Right renal pelvis (tissue), 4 donors: ENCODE data around the gene PDE8B. TPM values are rescaled to one million over a fixed set of nuclear protein-coding genes. Genes with fewer than 3 reads are reported as not detected.

Experiments used
- DNase-seq, 4 donors: peaks; one replicate each; pipeline ENCODE4 v3.0.0-alpha.2; 2013; ENCODE audit warnings: low read depth in 4 of 4, low spot score in 3 of 4, missing footprints in 1 of 4
- polyA plus RNA-seq, 4 donors: library from polyadenylated mRNA; unstranded; fragments of 120-200 nt; gene quantifications; one replicate each; pipeline ENCODE4 v1.2.1, GENCODE V29; 2013; ENCODE audit not compliant: insufficient read length in 4 of 4

PDE8B gene, protein sequence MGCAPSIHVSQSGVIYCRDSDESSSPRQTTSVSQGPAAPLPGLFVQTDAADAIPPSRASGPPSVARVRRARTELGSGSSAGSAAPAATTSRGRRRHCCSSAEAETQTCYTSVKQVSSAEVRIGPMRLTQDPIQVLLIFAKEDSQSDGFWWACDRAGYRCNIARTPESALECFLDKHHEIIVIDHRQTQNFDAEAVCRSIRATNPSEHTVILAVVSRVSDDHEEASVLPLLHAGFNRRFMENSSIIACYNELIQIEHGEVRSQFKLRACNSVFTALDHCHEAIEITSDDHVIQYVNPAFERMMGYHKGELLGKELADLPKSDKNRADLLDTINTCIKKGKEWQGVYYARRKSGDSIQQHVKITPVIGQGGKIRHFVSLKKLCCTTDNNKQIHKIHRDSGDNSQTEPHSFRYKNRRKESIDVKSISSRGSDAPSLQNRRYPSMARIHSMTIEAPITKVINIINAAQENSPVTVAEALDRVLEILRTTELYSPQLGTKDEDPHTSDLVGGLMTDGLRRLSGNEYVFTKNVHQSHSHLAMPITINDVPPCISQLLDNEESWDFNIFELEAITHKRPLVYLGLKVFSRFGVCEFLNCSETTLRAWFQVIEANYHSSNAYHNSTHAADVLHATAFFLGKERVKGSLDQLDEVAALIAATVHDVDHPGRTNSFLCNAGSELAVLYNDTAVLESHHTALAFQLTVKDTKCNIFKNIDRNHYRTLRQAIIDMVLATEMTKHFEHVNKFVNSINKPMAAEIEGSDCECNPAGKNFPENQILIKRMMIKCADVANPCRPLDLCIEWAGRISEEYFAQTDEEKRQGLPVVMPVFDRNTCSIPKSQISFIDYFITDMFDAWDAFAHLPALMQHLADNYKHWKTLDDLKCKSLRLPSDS
- polyA plus RNA-seq: 1 to 10 TPM; 4.4 to 8.1 (median 6.3) TPM

DNA sequence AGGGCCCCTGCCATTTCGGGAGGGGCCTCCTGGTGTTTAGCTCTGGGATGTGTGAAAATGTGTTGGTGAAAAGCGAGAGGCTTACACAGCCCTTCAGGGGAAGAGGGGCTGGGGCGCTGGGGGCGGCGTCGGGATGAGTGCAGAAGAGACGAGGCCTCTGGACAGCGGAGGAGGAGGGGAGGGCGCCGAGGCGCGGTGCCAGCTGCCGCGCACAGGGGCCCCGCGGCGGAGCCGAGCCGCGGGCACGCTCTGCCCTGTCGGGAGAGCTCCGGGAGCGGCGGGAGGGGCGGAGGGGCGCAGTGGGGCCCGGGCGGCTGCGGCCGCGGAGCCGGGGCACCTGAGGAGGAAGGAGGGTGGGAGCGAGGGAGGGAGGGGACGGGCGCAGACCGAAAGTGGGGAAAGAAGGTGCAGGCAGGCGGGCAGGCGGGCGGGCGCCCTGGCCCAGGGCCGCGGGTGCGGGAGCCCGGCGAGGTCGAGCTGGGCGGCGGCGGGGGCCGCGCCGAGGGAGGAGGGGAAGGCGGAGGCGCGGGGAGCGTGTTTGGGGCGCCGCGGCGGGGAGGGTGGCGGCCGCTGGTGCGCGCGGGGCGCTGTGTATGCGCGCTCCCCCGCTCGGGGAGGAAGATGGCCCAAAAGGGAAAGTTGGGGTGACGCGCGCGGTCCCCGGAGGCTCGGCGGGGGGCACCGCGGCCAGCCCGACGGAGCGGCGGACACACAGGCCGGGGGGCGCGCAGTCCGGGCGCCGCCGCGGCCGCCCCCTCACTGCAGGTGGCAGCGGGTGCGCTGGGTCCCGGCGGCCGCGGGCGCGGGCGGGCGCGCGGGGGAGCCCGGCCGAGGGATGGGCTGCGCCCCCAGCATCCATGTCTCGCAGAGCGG, at the start of gene PDE8B:
Gene PDE8B, plus strand, starts transcription at position 590 of the 873 bp plus-strand sequence. Its CDS starts 246 bp downstream, at position 836.
- DNase-seq: no peak

DNA sequence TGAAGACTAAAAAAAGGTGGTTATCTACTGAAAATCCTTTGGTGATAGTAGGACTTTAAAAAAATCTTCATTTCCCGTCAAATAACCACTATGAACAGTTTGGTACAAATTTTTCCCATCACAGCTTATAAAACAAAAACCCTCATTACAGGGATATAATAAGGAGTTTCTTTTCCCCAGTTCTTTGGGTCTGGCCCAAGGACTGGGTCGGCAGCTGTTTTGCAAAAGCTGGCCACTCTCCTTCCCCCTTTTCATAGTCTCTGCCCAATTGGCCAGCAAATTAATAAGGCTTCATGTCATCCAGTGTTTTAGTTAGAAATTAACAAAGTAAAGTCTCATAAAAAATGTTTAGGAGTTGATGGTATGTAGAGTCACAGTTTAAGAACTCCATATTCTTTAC, 47.0 kb upstream of the PDE8B start:
- DNase-seq: no peak

DNA sequence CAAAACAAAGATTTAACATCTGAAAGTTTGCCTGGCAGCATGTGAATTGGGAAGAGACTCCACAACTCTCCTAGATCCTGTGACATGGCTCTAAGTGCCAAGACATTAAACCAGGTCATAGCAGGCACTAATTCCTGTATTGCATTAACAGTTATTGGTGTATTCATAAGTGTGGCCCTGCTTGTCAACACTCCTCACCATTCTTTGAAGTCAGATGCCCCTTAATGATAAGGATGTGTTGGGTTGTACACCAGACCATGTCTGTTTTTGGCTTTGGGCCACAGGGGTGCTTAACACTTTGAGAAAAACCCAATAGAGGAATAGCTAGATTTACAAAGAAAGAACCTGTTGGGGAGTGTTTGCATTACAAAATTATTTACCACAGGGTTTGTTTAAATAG, 43.4 kb upstream of the PDE8B start:
- no peak for DNase-seq

DNA sequence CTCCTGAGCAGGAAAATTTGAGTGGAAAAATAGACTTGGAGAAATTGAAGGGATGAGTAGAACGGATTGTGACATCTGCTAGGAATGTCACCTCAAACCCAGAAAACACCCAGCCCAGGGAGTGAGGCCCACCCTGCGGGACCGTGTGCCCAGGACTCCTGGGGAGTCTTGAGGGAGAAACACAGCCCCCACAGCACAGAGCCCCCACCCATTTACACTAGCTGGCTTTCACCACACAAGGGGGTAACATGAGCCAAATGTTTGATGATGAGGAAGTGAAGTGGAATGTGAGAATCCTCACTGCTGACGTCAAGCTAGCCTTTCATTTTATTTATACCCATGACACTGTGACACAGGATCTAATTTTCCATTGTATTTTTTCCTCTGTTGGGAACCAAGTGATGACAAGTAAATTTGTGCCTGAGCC, 42.8 kb upstream of the PDE8B start:
- DNase-seq: no peak

DNA sequence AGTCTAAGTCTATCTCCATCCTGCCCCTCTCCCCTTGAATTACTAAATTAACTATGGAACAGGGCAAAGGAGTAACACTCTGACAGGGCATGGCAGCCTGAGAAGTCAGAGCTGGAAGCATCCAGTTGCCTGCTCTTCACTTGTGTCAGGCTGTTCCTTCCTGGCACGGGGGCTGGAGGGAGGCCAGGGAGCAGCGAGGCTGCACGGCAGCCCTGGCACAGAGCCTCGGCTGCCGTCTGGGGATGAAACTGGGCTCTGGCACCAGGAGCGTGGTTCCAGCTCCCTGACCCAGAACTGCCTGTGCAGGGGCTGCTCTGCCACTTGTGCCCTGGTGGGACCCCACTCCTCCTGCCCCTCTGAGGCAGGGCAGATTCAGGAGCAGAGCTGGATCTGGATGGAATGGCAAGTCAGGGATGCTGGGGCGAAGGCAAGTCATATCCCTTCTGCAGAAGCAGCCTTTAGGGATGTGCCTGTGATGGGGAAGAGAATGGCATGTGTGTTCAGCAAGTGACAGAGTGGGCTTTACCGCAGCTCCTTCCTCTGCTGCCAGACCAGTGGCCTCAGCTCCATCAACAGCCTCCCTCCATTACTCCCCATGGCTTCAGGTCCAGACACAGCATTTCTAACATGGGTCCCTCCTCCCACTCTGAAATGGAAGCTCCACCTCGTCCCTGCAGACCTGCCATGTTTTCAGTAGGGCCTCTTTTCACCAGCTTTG, 42.2 kb upstream of the PDE8B start:
- no peak for DNase-seq

DNA sequence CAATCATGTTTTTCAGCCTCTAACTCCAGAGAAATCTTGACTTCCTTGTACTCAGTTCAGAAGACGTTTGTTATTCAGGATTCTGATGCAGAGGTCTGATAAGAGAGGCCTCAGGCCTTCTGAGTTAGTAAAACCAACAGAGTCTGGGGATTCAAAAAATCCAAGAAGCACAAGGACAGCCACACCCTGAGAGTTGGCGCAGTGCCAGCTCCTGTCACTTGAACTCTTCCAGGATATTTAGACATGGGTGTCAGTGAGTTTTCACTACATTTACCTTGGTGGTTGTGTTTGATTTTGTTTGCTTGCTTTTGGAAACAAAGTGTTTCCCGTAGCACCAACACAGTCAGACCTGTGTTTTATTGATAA, 41.6 kb upstream of the PDE8B start:
- DNase-seq: no peak

DNA sequence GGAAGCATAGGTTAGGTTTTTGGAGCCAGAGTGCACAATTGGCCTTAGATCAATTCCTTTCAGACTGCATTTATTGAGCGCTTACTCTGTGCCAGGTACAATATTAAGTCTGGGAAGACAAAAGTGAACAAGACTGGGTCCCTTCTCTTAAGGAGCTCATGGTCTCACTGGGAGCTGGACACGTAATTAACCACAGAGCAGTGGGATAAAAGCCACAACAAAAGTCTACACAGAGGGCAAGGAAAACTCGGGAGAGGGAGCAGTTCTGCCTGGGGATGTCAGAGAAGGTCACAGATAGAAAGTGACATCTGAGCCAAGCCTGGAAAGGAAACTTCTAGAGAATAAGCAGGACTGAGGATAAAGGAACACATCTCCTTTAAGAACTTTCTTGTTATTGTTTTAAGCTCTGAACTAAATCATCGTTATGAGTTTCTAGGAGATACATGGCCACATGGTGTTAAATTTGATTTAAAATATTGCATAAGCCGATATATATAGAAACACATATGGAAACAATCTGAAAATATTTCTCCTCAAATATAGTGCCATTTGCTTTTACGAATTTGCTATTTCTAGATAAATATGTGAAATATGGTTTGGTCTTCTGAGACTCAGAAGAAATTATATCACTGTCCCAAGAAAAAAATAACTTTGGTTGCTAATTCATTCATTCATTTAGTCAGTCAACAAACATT, 40.1 kb upstream of the PDE8B start:
- DNase-seq: no peak

DNA sequence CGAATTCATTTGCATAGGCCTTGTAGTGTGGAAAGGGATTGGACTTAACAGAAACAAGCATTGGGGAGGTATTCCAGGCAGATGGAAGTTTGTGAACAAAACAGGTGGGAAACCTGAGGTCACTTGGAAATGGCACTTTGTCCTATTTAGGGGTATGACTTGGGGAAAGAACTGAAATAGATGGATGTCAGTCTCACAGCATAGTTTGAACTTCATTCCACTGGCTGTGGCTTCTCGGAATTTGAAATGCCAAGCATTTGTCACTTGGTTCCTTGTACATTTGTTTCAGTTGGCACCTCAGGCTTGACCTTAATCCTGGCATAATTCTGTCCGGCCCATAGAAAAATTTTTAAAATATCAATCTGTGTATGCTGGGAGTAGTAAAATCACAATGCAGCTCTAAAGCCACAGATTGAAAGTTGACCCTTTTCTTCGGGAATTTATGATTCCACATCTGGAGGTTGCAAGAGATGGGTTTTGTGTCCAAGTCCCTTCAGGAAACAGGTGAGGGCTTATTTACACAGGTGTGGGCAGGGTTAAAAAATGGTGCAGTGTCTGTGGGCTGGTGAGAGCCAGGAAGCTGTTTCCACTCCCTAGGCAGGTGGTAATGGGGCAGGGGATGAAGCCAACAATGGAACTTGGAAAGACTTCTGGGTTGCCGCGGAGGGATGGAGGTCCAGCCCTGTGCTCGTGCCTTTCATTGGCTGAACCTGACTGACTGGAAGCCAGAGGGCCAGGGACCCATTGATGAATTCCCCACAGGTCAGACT, 39.2 kb upstream of the PDE8B start:
- no peak for DNase-seq

DNA sequence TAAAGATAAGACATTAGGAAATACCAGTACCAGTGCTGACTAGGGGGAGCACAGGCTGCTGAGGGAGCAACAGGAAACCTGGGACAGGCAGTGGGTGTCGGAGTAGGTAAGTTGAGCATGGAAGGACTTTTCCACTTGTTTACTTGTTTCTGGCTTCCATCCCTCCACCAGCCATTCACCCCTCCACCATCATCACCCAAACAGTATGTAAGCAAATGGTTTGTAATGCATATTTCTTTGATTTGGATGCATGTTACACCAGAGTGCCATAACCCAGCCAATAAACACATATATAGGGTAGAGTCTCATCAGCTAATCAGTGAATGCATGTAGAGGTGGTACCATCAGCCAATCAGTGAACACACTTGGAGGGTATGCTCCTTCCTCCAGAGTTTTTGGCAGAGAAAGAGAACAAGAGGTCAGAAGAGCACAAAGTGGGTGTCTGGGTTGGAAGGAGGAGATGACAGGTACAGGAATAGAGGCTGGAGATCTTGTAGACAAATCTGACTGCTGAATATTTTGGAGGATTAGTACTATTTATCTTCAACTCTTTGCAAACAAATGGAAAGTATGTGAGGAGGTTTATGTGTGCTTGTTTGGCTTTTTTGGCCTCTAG, 37.7 kb upstream of the PDE8B start:
- DNase-seq: no peak

DNA sequence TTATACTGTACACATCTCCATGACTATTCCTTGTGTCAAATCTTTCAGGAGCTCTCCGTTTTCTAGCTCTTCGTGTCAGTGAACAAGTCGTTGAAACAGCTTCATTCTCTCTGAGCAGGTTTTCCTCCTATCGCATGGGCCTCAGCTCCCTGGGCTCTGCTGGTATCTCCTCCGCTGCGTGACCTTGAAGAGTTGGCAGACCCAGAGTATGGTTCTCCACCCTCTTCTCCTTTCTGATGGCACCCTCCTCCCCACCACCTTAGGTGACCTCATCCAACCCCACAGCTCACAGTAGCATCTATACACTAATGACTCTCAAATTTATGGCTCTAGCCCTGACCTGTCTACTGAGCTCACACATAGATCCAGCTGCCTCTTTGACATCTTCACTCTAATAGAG, 36.0 kb upstream of the PDE8B start:
- DNase-seq: no peak

DNA sequence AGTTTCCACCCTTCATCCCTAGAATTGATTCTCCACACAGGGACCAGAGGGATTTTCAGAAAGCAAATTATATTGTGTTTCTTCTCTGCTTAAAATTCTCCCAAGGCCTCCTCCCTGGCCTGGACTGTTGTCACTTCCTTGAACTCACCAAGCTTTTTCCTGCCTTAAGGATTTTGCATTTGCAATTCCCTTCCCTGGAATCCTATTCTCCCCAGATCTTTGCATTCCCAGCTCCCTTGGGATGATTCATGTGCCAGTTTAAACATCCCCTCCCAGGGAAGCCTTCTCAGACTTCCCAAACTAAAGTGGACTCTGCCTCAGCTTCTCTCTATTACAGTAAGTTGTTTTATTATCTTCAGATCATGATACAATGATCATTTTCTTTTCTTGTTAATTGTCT, 35.2 kb upstream of the PDE8B start:
- DNase-seq: no peak

DNA sequence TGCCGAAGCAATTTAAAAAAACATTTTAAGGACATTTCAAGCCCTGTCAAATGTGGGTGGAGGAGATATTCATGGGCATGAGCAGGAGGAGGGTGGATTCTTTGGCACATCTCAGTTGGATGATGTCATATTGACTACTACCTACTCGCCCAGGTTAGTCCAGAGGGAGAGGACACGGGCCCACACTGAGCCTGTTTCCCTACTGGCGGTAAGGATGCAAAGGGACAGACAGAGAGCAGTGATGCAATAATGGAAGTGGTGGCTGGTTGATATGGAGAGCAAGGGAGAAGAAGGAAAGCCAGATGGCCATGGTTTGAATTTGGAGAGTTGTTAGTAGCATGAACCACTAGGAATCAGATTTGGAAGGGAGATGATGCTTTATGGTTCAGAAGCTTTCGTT, 34.1 kb upstream of the PDE8B start:
- DNase-seq: no peak

DNA sequence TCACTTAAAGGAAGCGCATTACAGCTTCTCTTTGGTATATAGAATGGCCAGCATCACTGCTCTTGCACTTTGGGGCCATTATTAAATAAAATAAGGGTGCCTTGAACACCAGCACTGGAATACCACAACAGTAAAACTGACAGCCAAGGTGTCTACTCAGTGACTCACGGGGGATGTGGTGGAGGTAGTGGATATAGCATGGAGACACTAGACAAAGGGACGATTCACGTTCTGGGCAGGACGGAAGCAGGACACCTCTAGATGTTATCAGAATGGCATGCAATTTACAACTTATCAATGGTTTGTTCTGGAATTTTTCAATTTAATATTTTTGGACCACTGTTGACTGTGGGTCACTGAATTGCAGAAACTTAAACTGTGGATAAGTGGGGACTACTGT, 32.9 kb upstream of the PDE8B start:
- DNase-seq: no peak

DNA sequence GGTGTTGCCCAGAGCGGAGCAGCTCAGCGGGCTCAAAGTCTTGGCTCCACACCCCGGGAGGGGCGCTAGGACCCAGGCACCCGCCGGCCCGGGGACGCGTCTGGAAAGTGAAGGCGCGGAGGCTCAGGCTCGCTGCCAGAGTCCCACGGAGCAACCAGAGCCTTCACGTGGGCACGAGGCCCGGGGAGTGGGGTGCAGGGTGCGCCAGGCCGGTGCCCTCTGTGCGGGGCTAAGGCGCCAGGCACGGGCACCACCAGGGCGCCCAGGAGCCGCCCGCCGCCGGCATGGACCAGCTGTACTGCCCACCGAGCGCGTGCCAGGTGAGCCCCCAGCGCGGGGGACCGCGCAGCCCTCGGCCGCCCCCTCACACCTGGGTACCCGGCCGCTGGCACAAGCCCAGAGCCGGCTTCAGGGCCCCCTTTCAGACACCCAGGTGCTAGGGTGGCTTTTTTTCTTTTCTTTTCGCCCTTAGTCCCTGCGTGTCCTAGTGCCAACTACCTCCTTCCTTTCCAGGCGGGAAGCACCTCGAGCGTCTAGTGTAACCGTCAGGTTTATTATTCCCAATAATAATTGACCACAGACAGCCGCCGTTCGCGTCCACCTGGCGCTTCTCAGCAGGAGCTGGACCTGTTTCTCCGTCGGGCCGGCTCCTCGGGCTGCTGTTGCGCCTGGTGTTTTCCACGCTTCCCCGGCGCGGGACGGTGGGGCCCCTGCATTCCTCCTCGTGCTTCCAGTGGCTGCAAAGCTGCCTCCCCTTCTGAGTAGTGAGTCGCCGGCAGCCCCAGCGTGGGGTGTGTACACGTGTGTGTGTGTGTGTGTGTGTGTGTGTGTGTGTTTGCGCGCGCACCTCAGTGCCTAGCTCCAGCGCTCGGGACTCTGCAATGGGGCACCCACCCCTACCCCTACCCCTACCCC, 30.1 kb upstream of the PDE8B start:
- no peak for DNase-seq

DNA sequence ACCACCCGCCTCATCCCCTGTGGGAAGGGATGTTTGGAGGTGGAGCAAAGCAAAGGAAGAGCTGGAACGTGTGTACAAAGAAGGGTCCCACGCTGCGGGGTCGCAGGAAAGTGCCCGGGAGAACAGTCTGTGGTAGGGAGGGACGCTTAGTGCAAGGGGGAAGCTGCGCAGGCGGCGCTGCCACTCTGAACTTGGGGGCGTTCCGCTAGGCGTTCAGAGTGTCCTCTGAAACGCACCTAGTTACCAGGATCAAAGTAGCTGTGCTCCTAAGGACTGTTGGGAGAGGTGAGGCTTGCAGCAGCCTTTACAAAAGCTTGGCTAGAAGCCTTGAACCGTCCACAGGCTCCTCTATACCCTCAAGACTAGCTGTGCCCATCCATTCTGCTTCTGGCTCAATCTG, 29.3 kb upstream of the PDE8B start:
- DNase-seq: no peak

DNA sequence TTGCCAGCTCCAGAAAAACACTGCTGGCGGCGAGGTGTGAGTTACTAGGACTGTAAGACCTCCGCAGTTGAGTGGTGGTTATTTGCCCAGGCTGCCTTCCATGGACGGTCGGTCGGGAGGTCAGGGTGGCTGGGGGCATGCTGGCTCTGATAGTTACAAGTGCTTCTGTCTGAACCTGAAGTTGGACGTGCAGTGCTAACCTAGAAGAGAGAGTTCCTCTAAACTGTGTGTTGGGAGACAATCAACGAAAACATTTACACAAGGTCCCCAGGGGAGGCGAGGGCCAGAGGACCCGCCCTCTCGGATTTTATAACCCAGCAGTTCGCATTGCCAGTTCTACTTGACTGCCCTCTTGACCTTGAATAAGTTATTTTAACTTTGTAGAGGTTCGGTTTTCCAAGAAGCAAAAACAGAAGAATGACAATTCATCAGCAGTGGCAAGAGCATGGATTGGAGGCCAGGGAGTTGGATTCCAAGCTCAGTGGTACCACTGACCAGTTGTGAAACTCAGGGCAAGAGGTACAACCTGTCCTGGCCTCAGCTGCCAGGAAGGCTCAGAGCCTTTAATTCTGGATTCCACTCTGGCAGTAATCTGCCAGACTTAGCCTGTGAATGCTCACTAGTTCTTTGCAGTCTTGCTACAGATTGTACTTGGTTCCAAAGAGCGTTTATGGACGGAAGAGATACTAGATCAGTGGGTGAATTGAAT, 28.7 kb upstream of the PDE8B start:
- no peak for DNase-seq

DNA sequence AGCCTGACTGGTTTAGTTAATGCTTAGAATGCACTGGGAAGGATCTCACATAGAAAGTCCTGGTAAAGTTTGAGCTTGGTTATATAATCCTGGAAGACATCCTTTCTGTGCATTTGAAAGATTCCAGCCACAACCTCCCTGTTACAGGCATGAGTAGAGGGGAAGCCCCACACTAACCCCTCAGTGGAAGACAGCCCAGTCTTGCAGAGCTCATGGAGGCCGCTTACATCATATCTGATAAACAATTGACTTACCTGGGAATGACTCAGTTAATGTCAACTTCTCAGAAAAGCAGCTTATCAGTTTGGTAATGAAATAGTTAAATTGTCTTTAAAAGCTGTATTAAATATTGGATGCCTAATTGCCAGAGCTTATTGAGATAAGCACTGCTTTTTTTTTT, 28.1 kb upstream of the PDE8B start:
- DNase-seq: no peak
